Sigmoid colon (tissue), 4 donors: ENCODE measurements around the gene NFE2.

Experiments
- CTCF ChIP-seq, 4 experiments: fragments of 450-650 bp in 3 of 4; fragments of 200-600 bp in 1 of 4; IDR thresholded peaks; one replicate each; pipeline ENCODE4 v1.5.1; 2016 to 2019; ENCODE audit warnings: antibody characterized with exemption in 4 of 4, mild to moderate bottlenecking in 3 of 4, moderate library complexity in 2 of 4
- EP300 ChIP-seq, 4 donors: sonication (generic); formaldehyde crosslinking; IDR thresholded peaks; one replicate each; pipeline ENCODE4 v1.6.1; 2017; ENCODE audit warnings: antibody characterized with exemption in 4 of 4
- POLR2A ChIP-seq, 2 donors: fragments of 450-650 bp; IDR thresholded peaks; one replicate each; pipeline ENCODE4 v1.6.1; 2016; ENCODE audit warnings: antibody characterized with exemption in 2 of 2, mild to moderate bottlenecking in 2 of 2, moderate library complexity in 2 of 2
- POLR2AphosphoS5 ChIP-seq, 4 donors: sonication (generic); formaldehyde crosslinking; IDR thresholded peaks; one replicate each; pipeline ENCODE4 v1.6.1; 2017; ENCODE audit warnings: antibody characterized with exemption in 4 of 4

- TF ChIP-seq POLR2A (IDR thresholded peaks at IDR 0.05) (no peak), CTCF (IDR thresholded peaks at IDR 0.05) (no peak), POLR2AphosphoS5 (IDR thresholded peaks at IDR 0.05) (no peak), EP300 (IDR thresholded peaks at IDR 0.05) (no peak)
Measured at GRCh38 chr12:54270345-54270744, 30.5 kb downstream of the NFE2 start.
